Stimulated activated CD4-positive, alpha-beta T cell treated with anti-CD3 and anti-CD28 coated beads, Interleukin-15, amount 100 ng/mL, for 48 hours (primary cell): ENCODE measurements around the gene GPC4.
"Not testable (repeated sequence)": the region's sequence is repeated elsewhere in the genome, so short reads cannot be mapped to it uniquely, and the experiment has no call there.

Experiments used
- DNase-seq, 2 donors: peaks; one replicate each; pipeline ENCODE4 v3.0.0-alpha.2; 2020; ENCODE audit warnings: low read depth in 2 of 2

The GPC4 gene

GRCh38 chrX:133366735-133367134, 48.6 kb downstream of the GPC4 start:
- DNase-seq = no peak

GRCh38 chrX:133365871-133366611, 49.2 kb downstream of the GPC4 start:
- no peak for DNase-seq

- DNase-seq = no peak
These were observed 50.4 kb downstream of the GPC4 start for GRCh38 chrX:133364865-133365264.

- no peak for DNase-seq
These were observed 51.1 kb downstream of the GPC4 start for GRCh38 chrX:133364196-133364595.

GRCh38 chrX:133362538-133362937, 52.8 kb downstream of the GPC4 start:
- no peak for DNase-seq

GRCh38 chrX:133359466-133359865, 55.8 kb downstream of the GPC4 start:
- no peak for DNase-seq

- DNase-seq = no peak
These were observed 62.1 kb downstream of the GPC4 start for GRCh38 chrX:133353233-133353632.

- DNase-seq = no peak
These were observed 64.5 kb downstream of the GPC4 start for GRCh38 chrX:133350751-133351150.

- no peak for DNase-seq
These were observed 69.3 kb downstream of the GPC4 start for GRCh38 chrX:133346026-133346425.

- no peak for DNase-seq
These were observed 75.7 kb downstream of the GPC4 start for GRCh38 chrX:133339566-133339965.

- DNase-seq = no peak
These were observed 78.0 kb downstream of the GPC4 start for GRCh38 chrX:133337250-133337649.

GRCh38 chrX:133335027-133335426, 80.3 kb downstream of the GPC4 start:
- peak in 1 of 2 donors; percentile 1 for DNase-seq

- DNase-seq = no peak
These were observed 82.0 kb downstream of the GPC4 start for GRCh38 chrX:133333154-133333750.

GRCh38 chrX:133332737-133333136, 82.6 kb downstream of the GPC4 start:
- no peak for DNase-seq

- DNase-seq = no peak
These were observed 84.3 kb downstream of the GPC4 start for GRCh38 chrX:133330956-133331355.

- no peak for DNase-seq
These were observed 89.9 kb downstream of the GPC4 start for GRCh38 chrX:133325422-133325821.

- no peak for DNase-seq
These were observed 91.9 kb downstream of the GPC4 start for GRCh38 chrX:133323431-133323830.

GRCh38 chrX:133322269-133322668, 93.0 kb downstream of the GPC4 start:
- DNase-seq = not testable (repeated sequence)

GRCh38 chrX:133321451-133321850, 93.8 kb downstream of the GPC4 start:
- DNase-seq = no peak

- no peak for DNase-seq
These were observed 101.0 kb downstream of the GPC4 start for GRCh38 chrX:133314281-133314680.

- no peak for DNase-seq
These were observed 106.8 kb downstream of the GPC4 start for GRCh38 chrX:133308499-133308897.

- DNase-seq = no peak
These were observed 107.4 kb downstream of the GPC4 start for GRCh38 chrX:133307637-133308498.

GRCh38 chrX:133307094-133307493, 108.2 kb downstream of the GPC4 start:
- no peak for DNase-seq
